ENCODE data around the gene MAPT.

The MAPT gene

DNA sequence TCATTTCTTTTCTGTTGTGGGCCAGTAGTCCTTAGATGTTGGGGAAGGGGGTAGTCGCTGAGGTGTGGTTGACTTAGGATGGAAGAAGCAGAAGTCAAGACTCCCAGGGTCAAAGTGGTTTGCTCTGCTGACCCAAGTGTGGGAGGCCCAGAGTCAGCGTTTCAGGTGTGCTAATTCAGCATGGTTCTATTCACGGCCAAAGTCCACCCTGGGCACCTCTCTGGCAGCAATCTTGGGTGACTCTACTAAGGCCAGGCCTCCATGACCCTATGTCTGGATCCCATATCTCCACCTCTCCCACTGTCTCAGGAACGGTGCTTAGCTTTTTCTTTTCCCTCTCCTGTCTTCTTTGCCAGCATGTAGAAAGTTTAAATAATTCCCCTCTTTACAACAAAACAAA lies 32.9 kb downstream of the MAPT start:
- no peak for TF ChIP-seq PPARA (CRISPR knock-in tag; IDR thresholded peaks at IDR 0.05; ENCODE audit: borderline replicate concordance)
- no peak for TF ChIP-seq ARNTL (CRISPR knock-in tag; IDR thresholded peaks at IDR 0.05; ENCODE audit: borderline replicate concordance, low read depth)
- no peak for TF ChIP-seq OSR1 (CRISPR knock-in tag; IDR thresholded peaks at IDR 0.05)
- TF ChIP-seq CSDC2 (CRISPR knock-in tag; IDR thresholded peaks at IDR 0.05): no peak
- no peak for TF ChIP-seq ZFP30 (CRISPR knock-in tag; IDR thresholded peaks at IDR 0.05)
- TF ChIP-seq, protein P1, sequence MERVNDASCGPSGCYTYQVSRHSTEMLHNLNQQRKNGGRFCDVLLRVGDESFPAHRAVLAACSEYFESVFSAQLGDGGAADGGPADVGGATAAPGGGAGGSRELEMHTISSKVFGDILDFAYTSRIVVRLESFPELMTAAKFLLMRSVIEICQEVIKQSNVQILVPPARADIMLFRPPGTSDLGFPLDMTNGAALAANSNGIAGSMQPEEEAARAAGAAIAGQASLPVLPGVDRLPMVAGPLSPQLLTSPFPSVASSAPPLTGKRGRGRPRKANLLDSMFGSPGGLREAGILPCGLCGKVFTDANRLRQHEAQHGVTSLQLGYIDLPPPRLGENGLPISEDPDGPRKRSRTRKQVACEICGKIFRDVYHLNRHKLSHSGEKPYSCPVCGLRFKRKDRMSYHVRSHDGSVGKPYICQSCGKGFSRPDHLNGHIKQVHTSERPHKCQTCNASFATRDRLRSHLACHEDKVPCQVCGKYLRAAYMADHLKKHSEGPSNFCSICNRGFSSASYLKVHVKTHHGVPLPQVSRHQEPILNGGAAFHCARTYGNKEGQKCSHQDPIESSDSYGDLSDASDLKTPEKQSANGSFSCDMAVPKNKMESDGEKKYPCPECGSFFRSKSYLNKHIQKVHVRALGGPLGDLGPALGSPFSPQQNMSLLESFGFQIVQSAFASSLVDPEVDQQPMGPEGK (CRISPR knock-in tag; IDR thresholded peaks at IDR 0.05; ENCODE audit: borderline replicate concordance): no peak
- no peak for TF ChIP-seq CSRNP3 (CRISPR knock-in tag; IDR thresholded peaks at IDR 0.05)
- no peak for ATAC-seq

DNA sequence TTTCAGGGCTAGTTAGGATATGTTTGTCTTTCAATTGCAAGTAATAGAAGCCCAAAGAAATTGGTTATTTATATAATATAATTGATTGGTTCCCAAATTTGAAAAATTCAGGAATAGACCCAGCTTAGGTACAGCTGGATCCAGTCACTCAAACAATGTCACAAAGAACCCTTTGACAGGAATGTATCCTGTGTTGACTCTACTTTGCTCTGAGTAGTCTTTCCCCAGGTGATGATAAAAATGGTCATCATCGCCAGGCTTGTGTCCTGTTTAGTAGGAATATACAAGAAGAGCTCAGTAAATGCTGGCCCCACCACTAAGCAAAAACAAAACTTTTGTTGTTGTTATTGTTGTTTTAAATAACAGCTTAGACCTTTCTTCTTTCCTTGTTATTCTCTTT lies 35.0 kb downstream of the MAPT start:
- ATAC-seq: no peak
- TF ChIP-seq OSR1 (CRISPR knock-in tag; IDR thresholded peaks at IDR 0.05) (no peak), ARNTL (CRISPR knock-in tag; IDR thresholded peaks at IDR 0.05; ENCODE audit: borderline replicate concordance, low read depth) (no peak), ZC3H10 (CRISPR knock-in tag; IDR thresholded peaks at IDR 0.05) (no peak), ISL1 (CRISPR knock-in tag; IDR thresholded peaks at IDR 0.05) (no peak), ESRRG (CRISPR knock-in tag; IDR thresholded peaks at IDR 0.05) (no peak), ZNF8 (CRISPR knock-in tag; IDR thresholded peaks at IDR 0.05) (no peak), ZFP30 (CRISPR knock-in tag; IDR thresholded peaks at IDR 0.05) (no peak), ZNF565 (CRISPR knock-in tag; conservative IDR thresholded peaks at IDR 0.05; ENCODE audit: low read depth) (no peak), POU6F1 (CRISPR knock-in tag; IDR thresholded peaks at IDR 0.05; ENCODE audit: borderline replicate concordance, low read depth) (no peak), PPARA (CRISPR knock-in tag; IDR thresholded peaks at IDR 0.05; ENCODE audit: borderline replicate concordance) (no peak), TOX (CRISPR knock-in tag; IDR thresholded peaks at IDR 0.05; ENCODE audit: borderline replicate concordance) (no peak), SNAI2 (CRISPR knock-in tag; IDR thresholded peaks at IDR 0.05) (no peak), ZFP3 (CRISPR knock-in tag; IDR thresholded peaks at IDR 0.05) (no peak), ZNF70 (CRISPR knock-in tag; IDR thresholded peaks at IDR 0.05) (no peak)
- TF ChIP-seq, protein P2, sequence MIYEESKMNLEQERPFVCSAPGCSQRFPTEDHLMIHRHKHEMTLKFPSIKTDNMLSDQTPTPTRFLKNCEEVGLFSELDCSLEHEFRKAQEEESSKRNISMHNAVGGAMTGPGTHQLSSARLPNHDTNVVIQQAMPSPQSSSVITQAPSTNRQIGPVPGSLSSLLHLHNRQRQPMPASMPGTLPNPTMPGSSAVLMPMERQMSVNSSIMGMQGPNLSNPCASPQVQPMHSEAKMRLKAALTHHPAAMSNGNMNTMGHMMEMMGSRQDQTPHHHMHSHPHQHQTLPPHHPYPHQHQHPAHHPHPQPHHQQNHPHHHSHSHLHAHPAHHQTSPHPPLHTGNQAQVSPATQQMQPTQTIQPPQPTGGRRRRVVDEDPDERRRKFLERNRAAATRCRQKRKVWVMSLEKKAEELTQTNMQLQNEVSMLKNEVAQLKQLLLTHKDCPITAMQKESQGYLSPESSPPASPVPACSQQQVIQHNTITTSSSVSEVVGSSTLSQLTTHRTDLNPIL (CRISPR knock-in tag; IDR thresholded peaks at IDR 0.05; ENCODE audit: low read depth): no peak
- TF ChIP-seq, protein P3, sequence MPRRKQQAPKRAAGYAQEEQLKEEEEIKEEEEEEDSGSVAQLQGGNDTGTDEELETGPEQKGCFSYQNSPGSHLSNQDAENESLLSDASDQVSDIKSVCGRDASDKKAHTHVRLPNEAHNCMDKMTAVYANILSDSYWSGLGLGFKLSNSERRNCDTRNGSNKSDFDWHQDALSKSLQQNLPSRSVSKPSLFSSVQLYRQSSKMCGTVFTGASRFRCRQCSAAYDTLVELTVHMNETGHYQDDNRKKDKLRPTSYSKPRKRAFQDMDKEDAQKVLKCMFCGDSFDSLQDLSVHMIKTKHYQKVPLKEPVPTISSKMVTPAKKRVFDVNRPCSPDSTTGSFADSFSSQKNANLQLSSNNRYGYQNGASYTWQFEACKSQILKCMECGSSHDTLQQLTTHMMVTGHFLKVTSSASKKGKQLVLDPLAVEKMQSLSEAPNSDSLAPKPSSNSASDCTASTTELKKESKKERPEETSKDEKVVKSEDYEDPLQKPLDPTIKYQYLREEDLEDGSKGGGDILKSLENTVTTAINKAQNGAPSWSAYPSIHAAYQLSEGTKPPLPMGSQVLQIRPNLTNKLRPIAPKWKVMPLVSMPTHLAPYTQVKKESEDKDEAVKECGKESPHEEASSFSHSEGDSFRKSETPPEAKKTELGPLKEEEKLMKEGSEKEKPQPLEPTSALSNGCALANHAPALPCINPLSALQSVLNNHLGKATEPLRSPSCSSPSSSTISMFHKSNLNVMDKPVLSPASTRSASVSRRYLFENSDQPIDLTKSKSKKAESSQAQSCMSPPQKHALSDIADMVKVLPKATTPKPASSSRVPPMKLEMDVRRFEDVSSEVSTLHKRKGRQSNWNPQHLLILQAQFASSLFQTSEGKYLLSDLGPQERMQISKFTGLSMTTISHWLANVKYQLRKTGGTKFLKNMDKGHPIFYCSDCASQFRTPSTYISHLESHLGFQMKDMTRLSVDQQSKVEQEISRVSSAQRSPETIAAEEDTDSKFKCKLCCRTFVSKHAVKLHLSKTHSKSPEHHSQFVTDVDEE (CRISPR knock-in tag; IDR thresholded peaks at IDR 0.05): no peak

GRCh38 chr17:45930420-45930951 lies 36.1 kb downstream of the MAPT start:
- TF ChIP-seq PPARA (CRISPR knock-in tag; IDR thresholded peaks at IDR 0.05; ENCODE audit: borderline replicate concordance) (no peak), RARB (CRISPR knock-in tag; IDR thresholded peaks at IDR 0.05) (no peak), CSDC2 (CRISPR knock-in tag; IDR thresholded peaks at IDR 0.05) (no peak), CSRNP3 (CRISPR knock-in tag; IDR thresholded peaks at IDR 0.05) (no peak), TOX (CRISPR knock-in tag; IDR thresholded peaks at IDR 0.05; ENCODE audit: borderline replicate concordance) (no peak), ZFP3 (CRISPR knock-in tag; IDR thresholded peaks at IDR 0.05) (no peak), ZC3H10 (CRISPR knock-in tag; IDR thresholded peaks at IDR 0.05) (no peak), ZFP30 (CRISPR knock-in tag; IDR thresholded peaks at IDR 0.05) (no peak)
- TF ChIP-seq, protein P1 (CRISPR knock-in tag; IDR thresholded peaks at IDR 0.05; ENCODE audit: borderline replicate concordance): no peak
- no peak for ATAC-seq

Data from SK-N-SH treated with all-trans-retinoic acid at 6 μM for 48 hours (cell line).